ENCODE data around the gene GNPTAB.
"Not testable (repeated sequence)": the region's sequence is repeated elsewhere in the genome, so short reads cannot be mapped to it uniquely, and the experiment has no call there.

Gene GNPTAB

GRCh38 chr12:101745481-101745880 is 85.3 kb downstream of the GNPTAB start:
- Histone ChIP-seq H3K36me3 (ENCODE audit: insufficient read depth, insufficient read length, low read length) (peaks cover 29% of the 10 kb centered on the region), H3K9ac (ENCODE audit: insufficient read length, low read depth) (no peak overlapping the region), H3K4me1 (ENCODE audit: insufficient read depth, insufficient read length) (peaks cover 4% of the 10 kb centered on the region), H3K27me3 (ENCODE audit: insufficient read depth, insufficient read length) (no peaks in the 10 kb centered on the region), H3K4me3 (ENCODE audit: insufficient read length, low read depth) (no peak overlapping the region), H3K9me3 (ENCODE audit: insufficient read depth, low read length) (no peaks in the 10 kb centered on the region)
- TF ChIP-seq ZNF274 (IDR thresholded peaks at IDR 0.05; ENCODE audit: low read depth, low read length) (no peak), YY1 (IDR thresholded peaks at IDR 0.05; ENCODE audit: insufficient read depth, insufficient read length) (no peak), SUZ12 (IDR thresholded peaks at IDR 0.05; ENCODE audit: extremely low read depth, insufficient read depth, insufficient read length) (no peak)
- no peak for DNase-seq (ENCODE audit: low read depth, low spot score)

GRCh38 chr12:101743724-101744472 is 86.9 kb downstream of the GNPTAB start:
- no peak for DNase-seq (ENCODE audit: low read depth, low spot score)
- Histone ChIP-seq H3K36me3 (ENCODE audit: insufficient read depth, insufficient read length, low read length) (peaks cover 26% of the 10 kb centered on the region), H3K4me1 (ENCODE audit: insufficient read depth, insufficient read length) (no peaks in the 10 kb centered on the region), H3K4me3 (ENCODE audit: insufficient read length, low read depth) (no peak overlapping the region), H3K9ac (ENCODE audit: insufficient read length, low read depth) (no peak overlapping the region), H3K27me3 (ENCODE audit: insufficient read depth, insufficient read length) (no peaks in the 10 kb centered on the region), H3K9me3 (ENCODE audit: insufficient read depth, low read length) (no peaks in the 10 kb centered on the region)
- TF ChIP-seq ZNF274 (IDR thresholded peaks at IDR 0.05; ENCODE audit: low read depth, low read length) (no peak), SUZ12 (IDR thresholded peaks at IDR 0.05; ENCODE audit: extremely low read depth, insufficient read depth, insufficient read length) (no peak), YY1 (IDR thresholded peaks at IDR 0.05; ENCODE audit: insufficient read depth, insufficient read length) (no peak)

- Histone ChIP-seq H3K4me1 (ENCODE audit: insufficient read depth, insufficient read length) (no peaks in the 10 kb centered on the region), H3K27me3 (ENCODE audit: insufficient read depth, insufficient read length) (no peaks in the 10 kb centered on the region), H3K9ac (ENCODE audit: insufficient read length, low read depth) (no peak overlapping the region), H3K4me3 (ENCODE audit: insufficient read length, low read depth) (no peak overlapping the region), H3K9me3 (ENCODE audit: insufficient read depth, low read length) (no peaks in the 10 kb centered on the region), H3K36me3 (ENCODE audit: insufficient read depth, insufficient read length, low read length) (peaks cover 21% of the 10 kb centered on the region)
- TF ChIP-seq SUZ12 (IDR thresholded peaks at IDR 0.05; ENCODE audit: extremely low read depth, insufficient read depth, insufficient read length) (no peak), ZNF274 (IDR thresholded peaks at IDR 0.05; ENCODE audit: low read depth, low read length) (no peak), YY1 (IDR thresholded peaks at IDR 0.05; ENCODE audit: insufficient read depth, insufficient read length) (no peak)
- DNase-seq (ENCODE audit: low read depth, low spot score), result no peak
Observed at GRCh38 chr12:101743242-101743641, 87.5 kb downstream of the GNPTAB start.

GRCh38 chr12:101740980-101741379 is 89.8 kb downstream of the GNPTAB start:
- DNase-seq (ENCODE audit: low read depth, low spot score), result no peak
- H3K27me3 ChIP-seq (ENCODE audit: insufficient read depth, insufficient read length), result no peaks in the 10 kb centered on the region
- no peak overlapping the region for H3K4me3 ChIP-seq (ENCODE audit: insufficient read length, low read depth)
- H3K36me3 ChIP-seq (ENCODE audit: insufficient read depth, insufficient read length, low read length), result peaks cover 18% of the 10 kb centered on the region
- H3K9ac ChIP-seq (ENCODE audit: insufficient read length, low read depth), result no peak overlapping the region
- no peaks in the 10 kb centered on the region for H3K9me3 ChIP-seq (ENCODE audit: insufficient read depth, low read length)
- H3K4me1 ChIP-seq (ENCODE audit: insufficient read depth, insufficient read length), result no peaks in the 10 kb centered on the region
- TF ChIP-seq YY1 (IDR thresholded peaks at IDR 0.05; ENCODE audit: insufficient read depth, insufficient read length) (no peak), ZNF274 (IDR thresholded peaks at IDR 0.05; ENCODE audit: low read depth, low read length) (no peak), SUZ12 (IDR thresholded peaks at IDR 0.05; ENCODE audit: extremely low read depth, insufficient read depth, insufficient read length) (no peak)

GRCh38 chr12:101740566-101740965 is 90.2 kb downstream of the GNPTAB start:
- Histone ChIP-seq H3K9me3 (ENCODE audit: insufficient read depth, low read length) (no peaks in the 10 kb centered on the region), H3K4me3 (ENCODE audit: insufficient read length, low read depth) (no peak overlapping the region), H3K27me3 (ENCODE audit: insufficient read depth, insufficient read length) (no peaks in the 10 kb centered on the region), H3K9ac (ENCODE audit: insufficient read length, low read depth) (no peak overlapping the region), H3K36me3 (ENCODE audit: insufficient read depth, insufficient read length, low read length) (peaks cover 16% of the 10 kb centered on the region), H3K4me1 (ENCODE audit: insufficient read depth, insufficient read length) (no peaks in the 10 kb centered on the region)
- TF ChIP-seq ZNF274 (IDR thresholded peaks at IDR 0.05; ENCODE audit: low read depth, low read length) (no peak), SUZ12 (IDR thresholded peaks at IDR 0.05; ENCODE audit: extremely low read depth, insufficient read depth, insufficient read length) (no peak), YY1 (IDR thresholded peaks at IDR 0.05; ENCODE audit: insufficient read depth, insufficient read length) (no peak)
- DNase-seq (ENCODE audit: low read depth, low spot score), result no peak

- H3K4me1 ChIP-seq (ENCODE audit: insufficient read depth, insufficient read length), result no peaks in the 10 kb centered on the region
Observed at GRCh38 chr12:101738920-101739665, 91.7 kb downstream of the GNPTAB start, which contains the start of gene SYCP3. Gene SYCP3, minus strand, starts transcription at chr12:101739462. Its CDS starts 1,527 bp downstream, at chr12:101737935.

GRCh38 chr12:101737476-101737875 is 93.3 kb downstream of the GNPTAB start:
- no peak for DNase-seq (ENCODE audit: low read depth, low spot score)
- Histone ChIP-seq H3K27me3 (ENCODE audit: insufficient read depth, insufficient read length) (no peaks in the 10 kb centered on the region), H3K9me3 (ENCODE audit: insufficient read depth, low read length) (no peaks in the 10 kb centered on the region), H3K36me3 (ENCODE audit: insufficient read depth, insufficient read length, low read length) (peaks cover 5% of the 10 kb centered on the region), H3K9ac (ENCODE audit: insufficient read length, low read depth) (no peak overlapping the region), H3K4me3 (ENCODE audit: insufficient read length, low read depth) (no peak overlapping the region), H3K4me1 (ENCODE audit: insufficient read depth, insufficient read length) (no peaks in the 10 kb centered on the region)
- no peak for TF ChIP-seq SUZ12 (IDR thresholded peaks at IDR 0.05; ENCODE audit: extremely low read depth, insufficient read depth, insufficient read length)
- no peak for TF ChIP-seq YY1 (IDR thresholded peaks at IDR 0.05; ENCODE audit: insufficient read depth, insufficient read length)
- TF ChIP-seq ZNF274 (IDR thresholded peaks at IDR 0.05; ENCODE audit: low read depth, low read length), result no peak

More at GRCh38 chr12:101738920-101739665, 91.7 kb downstream of the GNPTAB start, which contains the start of gene SYCP3:
- no peak within 1 kb of the TSS for H3K9ac ChIP-seq (ENCODE audit: insufficient read length, low read depth)
- no peaks in the 10 kb centered on the region for H3K27me3 ChIP-seq (ENCODE audit: insufficient read depth, insufficient read length)
- no peak for TF ChIP-seq YY1 (IDR thresholded peaks at IDR 0.05; ENCODE audit: insufficient read depth, insufficient read length)
- no peak for TF ChIP-seq SUZ12 (IDR thresholded peaks at IDR 0.05; ENCODE audit: extremely low read depth, insufficient read depth, insufficient read length)
- no peak for TF ChIP-seq ZNF274 (IDR thresholded peaks at IDR 0.05; ENCODE audit: low read depth, low read length)
- H3K36me3 ChIP-seq (ENCODE audit: insufficient read depth, insufficient read length, low read length), result peaks cover 12% of the 10 kb centered on the region
- DNase-seq (ENCODE audit: low read depth, low spot score), result no peak
- no peaks in the 10 kb centered on the region for H3K9me3 ChIP-seq (ENCODE audit: insufficient read depth, low read length)
- no peak within 1 kb of the TSS for H3K4me3 ChIP-seq (ENCODE audit: insufficient read length, low read depth)

- not testable (repeated sequence) for H3K4me1 ChIP-seq (ENCODE audit: insufficient read depth, insufficient read length); DNase-seq (ENCODE audit: low read depth, low spot score); H3K36me3 ChIP-seq (ENCODE audit: insufficient read depth, insufficient read length, low read length); H3K4me3 ChIP-seq (ENCODE audit: insufficient read length, low read depth); H3K9ac ChIP-seq (ENCODE audit: insufficient read length, low read depth); H3K27me3 ChIP-seq (ENCODE audit: insufficient read depth, insufficient read length); H3K9me3 ChIP-seq (ENCODE audit: insufficient read depth, low read length)
Observed at GRCh38 chr12:101734482-101734881, 96.3 kb downstream of the GNPTAB start.

Data from NT2/D1 (cell line).